Measurements from ENCODE around the gene FOXK1.
"Not testable (repeated sequence)": the region's sequence is repeated elsewhere in the genome, so short reads cannot be mapped to it uniquely, and the experiment has no call there.

The FOXK1 gene

DNA sequence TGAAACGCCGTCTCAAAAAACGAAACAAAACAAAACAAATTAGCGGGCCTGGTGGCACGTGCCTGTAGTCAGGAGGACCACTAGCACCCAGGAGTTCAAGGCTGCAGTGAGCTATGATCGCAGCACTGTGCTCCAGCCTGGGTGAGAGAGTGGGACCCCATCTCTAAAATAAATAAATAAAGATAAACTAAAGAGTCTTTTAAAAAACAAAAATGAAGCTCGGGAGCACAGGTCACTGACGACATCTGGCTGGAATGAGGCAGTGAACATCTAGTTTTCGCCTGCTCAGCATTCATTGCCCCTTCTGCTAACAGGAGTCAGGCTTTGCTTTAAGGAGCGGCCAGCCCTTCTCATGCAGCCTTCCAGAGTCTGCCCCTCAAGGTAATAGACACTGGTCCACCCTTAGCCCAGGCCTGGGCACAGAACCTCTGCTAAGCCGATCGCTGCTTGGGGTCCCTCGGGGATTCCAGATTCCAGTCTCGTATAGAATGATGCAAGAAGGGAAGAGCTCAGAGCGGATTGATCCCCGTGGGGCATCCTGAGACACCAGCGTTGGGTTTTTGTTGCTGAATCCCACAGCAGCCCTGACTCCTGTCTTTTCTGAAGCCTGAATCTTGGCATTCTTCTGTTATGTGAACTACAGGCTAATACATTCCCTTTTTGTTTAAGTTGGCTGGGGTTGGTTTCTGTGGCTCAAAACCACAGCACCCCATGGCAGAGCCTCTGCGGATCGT is 14.2 kb upstream of the FOXK1 start:
- no peak for DNase-seq

DNA sequence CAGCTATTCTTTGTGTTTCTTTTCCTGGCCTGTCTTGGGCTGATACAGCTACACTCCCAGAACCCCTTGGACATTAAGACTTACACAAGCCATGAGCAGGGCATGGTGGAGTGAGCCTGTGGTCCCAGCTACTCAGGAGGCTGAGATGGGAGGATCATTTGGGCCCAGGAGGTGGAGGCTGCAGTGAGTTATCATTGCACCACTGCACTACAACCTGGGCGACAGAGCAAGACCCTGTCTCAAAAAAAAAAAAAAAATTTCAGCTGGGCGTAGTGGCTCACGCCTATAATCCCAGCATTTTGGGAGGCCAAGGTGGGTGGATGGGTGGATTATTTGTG is 13.6 kb upstream of the FOXK1 start:
- DNase-seq: no peak

DNA sequence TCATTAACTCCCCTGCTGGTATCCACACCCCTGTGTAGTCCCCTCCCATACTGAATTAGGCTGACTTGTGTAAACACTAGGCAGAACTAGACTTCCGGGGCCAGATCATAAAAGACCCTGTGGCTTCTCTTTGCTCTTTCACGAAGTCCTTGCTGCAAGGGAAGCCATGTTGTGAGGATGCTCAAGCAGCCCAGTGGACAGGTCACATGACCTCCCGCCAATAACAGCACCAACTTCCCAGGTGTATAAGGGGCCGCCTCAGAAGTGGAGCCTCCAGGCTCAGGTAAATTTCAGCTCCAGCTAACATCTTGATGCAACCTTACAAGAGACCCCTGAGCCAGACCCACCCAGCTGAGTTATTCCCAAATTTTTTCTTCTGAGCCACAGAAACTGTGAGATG is 11.3 kb upstream of the FOXK1 start:
- no peak for DNase-seq

DNA sequence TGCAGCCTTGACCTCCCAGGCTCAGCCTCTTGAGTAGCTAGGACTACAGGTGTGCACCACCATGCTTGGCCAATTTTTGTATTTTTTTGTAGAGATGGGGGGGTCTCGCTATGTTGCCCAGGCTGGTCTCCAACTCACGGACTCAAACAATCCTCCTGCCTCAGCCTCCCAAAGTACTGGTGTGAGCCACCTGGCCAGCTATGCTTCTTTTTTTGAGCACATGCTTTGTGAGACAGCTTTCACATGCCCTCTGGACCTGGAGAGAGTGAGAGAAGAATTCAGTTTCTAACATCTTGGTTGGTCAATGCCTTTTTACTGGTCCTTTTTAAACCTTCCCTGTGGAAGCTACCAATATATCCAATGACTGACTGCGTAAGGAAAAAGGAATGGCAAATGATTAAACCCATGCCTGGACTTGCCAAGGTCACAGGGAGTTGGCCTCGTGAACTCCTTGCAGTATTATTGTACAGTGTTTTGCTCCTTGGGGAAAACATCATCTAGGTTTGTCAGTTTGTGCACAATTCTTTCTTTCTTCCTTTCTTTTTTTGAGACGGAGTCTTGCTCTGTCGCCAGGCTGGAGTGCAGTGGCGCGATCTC is 6.2 kb upstream of the FOXK1 start:
- DNase-seq: no peak

DNA sequence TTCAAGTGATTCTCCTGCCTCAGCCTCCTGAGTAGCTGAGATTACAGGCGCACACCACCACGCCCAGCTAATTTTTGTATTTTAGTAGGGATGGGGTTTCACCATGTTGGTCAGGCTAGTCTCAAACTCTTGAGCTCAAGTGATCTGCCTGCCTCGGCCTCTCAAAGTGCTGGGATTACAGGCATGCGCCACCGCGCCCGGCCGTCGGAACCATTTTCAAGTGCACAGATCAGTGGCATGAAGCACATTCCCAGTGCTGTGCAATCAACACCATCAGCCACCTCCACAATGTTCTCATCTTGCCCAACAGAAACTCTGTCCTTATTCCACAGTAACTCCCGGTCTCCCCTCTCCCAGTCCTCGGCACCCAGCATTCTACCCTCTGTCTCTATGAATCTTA is 4.6 kb upstream of the FOXK1 start:
- DNase-seq: not testable (repeated sequence)

DNA sequence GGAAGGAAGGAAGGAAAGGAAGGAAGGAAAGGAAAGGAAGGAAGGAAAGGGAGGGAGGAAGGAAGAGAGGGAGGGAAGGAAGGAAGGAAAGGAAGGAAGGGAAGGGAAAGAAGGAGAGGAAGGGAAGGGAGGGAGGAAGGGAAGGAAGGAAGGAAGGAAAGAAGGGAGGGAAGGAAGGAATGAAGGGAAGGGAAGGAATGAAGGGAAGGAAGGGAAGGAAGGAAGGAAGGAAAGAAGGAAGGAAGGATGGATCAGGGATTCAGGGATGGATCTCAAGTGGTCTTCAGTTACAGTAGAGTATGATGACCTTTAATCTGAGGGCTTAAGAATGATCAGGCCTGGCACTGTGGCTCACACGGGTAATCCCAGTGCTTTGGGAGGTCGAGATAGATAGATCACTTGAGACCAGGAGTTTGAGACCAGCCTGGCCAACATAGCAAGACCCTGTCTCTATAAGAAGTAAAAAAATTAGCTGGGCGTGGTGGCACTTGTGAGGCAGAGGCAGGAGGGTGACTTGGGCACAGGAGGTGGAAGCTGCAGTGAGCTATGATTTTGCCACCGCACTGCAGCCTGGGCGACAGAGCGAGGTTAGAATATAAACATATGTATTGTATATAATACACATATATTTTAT is 760 bp upstream of the FOXK1 start:
- DNase-seq: no peak

DNA sequence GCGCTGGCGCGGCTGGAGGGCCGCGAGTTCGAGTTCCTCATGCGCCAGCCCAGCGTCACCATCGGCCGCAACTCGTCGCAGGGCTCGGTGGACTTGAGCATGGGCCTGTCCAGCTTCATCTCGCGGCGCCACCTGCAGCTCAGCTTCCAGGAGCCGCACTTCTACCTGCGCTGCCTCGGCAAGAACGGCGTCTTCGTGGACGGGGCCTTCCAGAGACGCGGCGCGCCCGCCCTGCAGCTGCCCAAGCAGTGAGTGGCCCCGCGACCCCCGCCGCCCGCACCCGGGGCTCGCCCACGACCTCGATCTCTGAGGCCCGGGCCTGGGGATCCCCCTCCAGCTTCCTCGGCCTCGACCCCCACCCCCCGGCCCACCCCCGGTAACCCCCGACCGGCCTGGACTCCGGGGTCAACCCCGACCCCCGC is 537 bp downstream of the FOXK1 start:
- DNase-seq: peak; percentile 19

DNA sequence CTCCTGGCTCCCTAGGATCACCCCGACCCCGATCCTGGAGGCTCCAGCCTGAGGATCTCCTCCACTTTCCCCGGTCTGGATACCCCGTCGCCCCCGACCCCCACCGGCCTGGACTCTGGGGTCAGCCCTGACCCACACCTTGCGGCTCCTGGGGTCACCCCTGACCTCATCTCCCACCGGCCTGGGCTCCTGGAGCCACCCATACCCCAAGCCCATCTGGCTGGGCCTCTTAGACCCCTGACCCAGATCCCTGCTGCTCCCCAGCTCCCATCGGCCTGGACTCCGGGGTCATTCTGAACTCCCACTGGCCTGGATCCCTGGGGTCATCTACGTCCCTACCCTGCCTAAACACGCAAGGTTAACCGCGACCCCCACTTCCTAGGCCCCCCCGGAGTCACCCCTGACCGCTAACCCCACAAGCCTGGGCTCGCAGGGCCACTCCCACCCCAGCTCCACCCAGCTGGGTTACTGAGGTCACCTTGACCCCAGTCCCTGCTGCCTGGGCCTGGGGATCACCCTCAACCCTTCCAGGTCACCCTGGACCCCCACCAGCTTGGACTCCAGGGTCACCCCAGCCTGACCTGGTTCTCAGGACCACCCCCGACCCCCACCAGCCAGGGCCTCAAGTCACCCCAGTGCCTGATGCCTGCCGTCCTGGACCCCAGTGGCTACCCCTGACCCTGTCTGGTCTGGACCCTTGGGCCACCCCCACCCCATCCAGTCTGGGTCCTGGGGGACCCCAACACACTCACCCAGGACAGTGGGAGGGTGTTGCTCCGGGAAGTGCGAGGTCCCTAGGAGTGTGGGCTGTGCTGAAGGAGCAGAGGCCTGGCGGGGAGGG is 1.2 kb downstream of the FOXK1 start:
- DNase-seq: no peak

DNA sequence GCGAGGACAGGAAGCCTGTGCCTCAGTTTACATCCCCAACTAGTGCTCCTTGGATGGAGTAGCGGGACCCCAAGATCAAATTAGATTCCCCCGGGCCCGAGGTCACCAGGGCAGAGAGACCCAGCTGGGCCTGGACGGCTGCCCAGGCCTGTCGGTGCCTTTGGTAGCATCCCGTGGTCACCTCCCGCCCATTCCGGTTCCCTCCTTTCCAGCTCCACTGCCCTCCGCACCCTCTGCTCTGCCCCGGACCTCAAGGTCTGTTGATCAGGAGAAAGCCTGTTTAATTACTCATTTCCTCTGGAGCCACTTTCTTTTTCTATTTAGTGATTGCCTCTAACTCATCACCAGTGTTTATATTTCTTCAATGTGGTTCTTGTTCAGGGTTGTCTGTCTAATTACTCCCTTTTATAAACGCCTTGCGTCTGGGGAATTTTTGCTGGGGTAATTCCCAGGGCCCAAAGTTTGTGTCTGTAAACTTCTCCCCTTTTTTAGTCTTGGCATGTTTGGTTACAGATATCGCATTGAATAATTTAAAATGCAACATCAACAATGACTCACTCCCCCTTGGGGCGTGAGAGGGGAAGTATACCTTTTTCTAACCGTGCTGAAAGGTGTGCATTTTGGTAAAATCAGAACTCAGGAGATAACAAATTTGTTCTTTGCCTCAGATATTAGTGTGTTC is 1.9 kb downstream of the FOXK1 start:
- peak; percentile 91 for DNase-seq

DNA sequence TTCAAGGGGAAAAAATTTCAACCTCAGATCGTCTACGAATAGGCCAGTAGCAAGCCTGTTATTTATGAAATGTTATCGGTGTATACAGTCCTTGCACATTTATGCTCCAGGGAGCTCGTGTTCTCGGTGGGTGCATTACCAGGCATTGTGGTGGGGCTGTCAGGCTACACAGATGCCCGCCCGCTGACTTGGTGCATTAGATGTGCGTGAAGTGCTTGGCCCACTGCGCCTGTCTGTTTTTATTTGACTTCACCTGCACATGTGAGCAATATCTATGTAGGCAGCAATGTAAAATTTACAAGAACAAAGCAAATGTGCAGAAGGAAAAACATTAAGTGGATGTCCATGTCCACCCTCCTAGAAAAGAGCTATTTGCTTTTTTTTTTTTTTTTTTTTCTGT is 2.8 kb downstream of the FOXK1 start:
- DNase-seq: no peak

DNA sequence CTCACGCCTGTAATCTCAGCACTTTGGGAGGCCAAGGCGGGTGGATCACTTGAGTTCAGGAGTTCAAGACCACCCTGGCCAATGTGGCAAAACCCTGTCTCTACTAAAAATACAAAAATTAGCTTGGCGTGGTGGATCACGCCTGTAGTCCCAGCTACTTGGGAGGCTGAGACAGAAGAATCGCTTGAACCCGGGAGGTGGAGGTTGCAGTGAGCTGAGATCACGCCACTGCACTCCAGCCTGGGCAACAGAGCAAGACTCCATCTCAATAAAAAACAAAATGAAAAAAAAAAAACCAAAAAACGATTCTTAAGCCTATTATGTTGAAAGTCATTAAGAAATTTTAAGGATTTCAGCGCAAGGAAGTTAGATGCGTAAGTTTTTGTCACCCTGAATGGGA is 3.6 kb downstream of the FOXK1 start:
- DNase-seq: not testable (repeated sequence)

DNA sequence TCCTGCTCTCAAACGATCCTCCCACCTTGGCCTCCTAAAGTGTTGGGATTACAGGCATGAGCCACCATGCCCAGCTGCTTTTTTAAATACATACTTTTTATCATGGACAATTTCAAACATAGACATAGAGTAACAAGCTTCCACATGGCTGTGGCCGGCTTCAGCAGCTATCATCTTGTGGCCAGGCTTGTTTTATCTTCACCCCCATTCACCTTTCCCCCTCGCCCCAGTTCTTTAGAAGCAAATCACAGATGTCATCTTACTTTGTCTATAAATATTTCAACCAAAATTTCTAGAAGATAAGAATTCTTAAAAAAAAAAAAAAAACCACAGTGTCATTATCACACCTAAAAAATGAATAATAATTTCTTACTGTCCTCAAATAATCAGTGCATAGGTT is 5.9 kb downstream of the FOXK1 start:
- DNase-seq: no peak

DNA sequence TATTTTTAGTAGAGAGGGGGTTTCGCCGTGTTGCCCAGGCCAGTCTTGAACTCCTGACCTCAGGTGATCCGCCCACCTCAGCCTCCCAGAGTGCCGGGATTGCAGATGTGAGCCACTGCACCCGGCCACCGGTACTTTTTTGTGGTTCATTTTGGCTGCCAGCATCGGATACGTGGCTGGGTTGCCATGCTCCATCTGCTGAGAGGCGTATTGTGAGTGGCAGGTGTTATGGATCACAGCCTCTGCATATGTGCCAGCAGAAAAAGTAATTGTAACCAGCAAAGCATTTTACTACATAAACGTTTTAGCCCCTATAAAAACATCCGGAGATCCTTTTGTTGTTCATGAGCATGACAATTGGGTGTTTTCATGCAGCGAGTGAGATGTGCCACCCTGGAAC is 7.1 kb downstream of the FOXK1 start:
- no peak for DNase-seq

DNA sequence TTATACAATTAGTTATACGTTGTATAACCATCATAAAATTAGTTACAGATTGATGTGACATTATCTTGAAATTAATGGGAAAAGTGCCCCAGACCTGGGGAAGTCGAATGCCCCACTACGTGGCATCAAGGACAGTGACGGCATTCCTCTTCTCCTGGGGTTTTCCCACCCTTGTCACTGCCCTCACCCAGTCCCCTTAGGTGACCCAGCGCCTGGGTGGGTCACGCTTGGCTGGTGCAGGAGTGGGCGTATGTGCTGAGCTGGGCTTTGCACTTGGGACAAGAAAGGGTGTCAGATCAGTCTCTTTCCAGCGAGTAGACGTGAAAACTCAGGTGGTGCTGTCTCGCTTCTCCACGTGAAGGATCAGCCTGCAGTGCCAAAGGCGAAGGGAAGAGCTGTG is 7.6 kb downstream of the FOXK1 start:
- DNase-seq: no peak

DNA sequence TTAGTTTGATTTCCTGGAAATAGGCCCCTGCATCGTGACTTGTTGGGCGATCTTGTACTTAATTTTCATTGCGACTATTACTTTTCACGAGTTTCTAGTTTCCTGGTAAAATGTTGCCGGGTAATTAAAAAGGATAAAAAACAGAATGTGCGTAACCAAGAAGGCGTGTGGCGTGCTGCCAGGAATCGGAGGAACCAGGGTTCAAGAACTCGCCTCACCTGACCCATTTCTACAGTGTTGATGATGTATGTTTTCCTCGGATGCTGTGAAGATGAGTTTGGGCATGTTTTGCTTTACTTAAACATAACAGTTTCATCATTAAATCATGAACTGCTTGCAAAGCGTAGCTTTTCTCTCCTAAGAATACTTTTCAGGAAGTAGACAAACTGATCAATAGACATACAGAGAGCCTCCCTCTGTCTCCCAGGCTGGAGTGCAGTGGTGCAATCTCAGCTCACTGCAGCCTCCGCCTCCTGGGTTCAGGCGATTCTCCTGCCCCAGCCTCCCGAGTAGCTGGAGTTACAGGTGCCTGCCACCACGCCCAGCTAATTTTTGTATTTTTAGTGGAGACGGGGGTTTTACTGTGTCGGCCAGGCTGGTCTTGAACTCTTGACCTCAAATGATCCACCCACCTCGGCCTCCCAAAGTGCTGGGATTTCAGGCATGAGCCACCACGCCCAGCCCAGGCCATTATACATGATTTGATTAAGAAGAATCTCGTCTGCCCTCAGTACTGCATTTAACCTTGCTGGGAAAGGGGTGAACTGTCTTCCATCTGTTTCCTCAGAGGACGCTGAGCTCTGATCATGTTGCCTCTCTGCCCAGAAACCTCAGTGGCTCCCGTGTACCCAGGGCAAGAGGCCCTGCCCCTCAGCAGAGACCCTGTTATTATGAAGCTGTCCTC is 9.1 kb downstream of the FOXK1 start:
- no peak for DNase-seq

DNA sequence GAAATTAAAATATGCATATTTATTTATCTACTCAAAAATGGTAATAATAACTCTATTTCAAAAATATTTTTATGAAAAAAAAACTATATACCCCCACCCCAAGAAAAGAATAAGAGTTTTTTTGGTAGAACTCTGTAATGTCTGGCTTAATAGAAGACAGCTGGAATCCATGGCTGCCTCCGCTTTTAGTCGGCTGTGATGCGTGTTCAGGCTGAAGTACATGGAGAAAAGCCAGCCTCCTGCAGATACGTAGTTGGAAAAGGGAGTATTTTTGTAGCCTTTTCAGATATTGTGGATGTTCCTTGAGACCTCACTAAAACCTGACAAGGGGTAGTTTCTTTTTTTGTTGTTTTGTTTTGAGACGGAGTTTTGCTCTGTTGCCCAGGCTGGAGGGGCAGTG is 10.0 kb downstream of the FOXK1 start:
- DNase-seq: no peak

DNA sequence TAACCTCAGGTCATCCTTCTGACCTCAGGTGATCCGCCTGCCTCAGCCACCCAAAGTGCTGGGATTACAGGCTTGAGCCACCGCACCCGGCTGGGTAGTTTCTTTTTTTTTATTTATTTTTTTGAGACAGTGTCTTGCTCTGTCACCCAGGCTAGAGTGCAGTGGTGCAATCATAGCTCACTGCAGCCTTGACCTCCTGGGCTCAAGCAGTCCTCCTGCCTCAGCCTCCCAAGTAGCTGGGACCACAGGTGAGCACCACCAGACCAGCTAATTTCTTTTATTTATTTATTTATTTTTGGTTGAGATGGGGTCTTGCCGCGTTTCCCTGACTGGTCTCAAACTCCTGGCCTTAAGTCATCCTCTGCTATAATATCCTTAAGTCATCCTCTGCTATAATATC is 10.5 kb downstream of the FOXK1 start:
- not testable (repeated sequence) for DNase-seq

DNA sequence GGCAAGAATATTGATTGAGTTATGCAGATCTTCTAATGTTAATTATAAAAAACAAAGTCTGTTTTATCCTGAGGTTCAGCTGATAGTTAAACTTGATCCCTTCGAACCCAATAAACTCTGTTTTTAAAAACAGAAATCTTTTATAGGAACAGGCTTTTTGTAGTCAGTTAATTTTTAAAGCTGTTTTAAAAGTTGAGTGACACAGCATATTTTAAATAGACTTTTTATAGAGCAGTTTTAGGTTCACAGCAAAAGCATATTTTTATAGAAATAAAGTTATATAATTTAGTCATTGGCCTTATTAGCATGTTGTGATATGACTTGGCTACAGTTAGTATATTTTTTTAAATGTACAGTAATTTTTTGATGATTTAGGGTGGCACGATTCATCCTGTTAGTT is 11.1 kb downstream of the FOXK1 start:
- DNase-seq: no peak

DNA sequence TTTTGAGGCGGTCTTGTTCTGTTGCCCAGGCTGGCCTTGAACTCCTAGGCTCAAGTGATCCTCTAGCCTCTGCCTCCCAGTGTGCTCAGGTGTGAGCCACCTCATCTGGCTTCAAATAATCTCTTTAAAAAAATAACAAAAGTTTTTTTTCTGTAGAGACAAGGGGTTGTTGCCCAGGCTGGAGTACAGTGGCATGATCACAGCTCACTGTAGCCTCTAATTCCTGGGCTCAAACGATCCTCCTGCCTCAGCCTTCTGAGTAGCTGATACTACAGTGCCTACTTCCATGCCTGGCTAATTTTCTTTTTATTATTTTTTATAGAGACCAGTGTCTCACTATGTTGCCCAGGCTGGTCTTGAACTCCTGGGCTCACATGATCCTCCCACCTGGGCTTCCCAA is 11.7 kb downstream of the FOXK1 start:
- DNase-seq: no peak

DNA sequence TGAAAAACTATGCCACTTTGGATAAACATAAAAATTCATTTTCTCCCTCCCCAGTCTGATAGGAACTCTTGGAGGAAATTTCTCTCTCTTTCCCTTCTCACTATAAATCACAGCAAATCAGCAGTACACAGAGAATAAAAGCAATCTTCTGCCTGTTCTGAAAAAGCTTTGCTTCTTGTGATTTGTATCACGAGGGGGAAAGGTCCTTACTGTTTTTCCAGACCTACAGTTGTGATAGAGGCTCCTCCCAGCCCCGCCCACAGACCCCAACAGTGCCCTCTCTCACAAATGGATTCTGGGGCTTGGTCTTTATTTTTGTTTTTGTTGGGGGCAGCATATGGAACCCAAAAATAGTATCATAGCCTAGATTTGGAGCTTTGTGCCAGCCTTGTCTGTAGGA is 12.2 kb downstream of the FOXK1 start:
- DNase-seq: no peak

DNA sequence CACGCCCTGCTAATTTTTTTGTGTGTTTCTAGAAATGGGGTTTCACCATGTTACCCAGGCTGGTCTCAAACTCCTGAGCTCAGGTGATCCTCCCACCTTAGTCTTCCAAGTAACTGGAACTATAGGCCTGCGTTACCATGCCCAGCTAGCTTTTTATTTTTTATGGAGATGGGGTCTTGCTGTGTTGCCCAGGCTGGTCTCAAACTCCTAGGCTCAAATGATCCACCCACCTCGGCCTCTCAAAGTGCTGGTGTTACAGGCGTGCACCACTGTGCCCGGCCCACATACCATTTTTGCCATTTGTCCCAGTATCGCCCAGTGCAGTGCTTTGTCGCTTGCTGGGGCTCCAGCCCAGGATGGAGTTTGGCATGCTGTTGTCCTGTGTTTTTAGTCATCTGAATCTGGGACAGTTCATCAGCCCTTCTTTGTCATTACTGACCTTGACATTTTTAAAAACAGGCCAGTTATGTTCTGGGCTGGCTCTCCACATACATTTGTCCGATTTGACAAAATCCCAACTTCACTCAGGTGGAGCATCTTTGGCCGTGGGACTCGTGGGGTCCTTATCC is 16.7 kb downstream of the FOXK1 start:
- DNase-seq: no peak

DNA sequence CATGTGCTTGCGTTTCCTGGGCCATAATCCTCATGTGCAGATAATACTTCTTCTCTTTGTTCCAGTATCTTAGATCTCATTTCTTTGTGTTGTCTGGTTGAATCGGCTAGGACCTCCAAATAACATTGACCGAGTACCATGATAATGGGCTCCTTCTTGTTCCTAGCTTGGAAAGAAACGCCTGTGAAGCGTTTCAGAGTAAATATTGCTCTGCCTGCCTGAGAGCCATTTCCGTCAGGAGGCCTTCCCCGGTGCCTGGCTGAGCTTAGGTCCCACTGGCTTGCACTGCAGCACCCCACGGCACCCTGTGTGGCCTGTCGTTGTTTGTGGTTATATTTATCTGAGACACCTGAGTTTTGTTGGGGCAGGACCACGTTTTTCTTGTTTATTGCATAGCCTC is 17.7 kb downstream of the FOXK1 start:
- DNase-seq: no peak
